T-helper 1 cell treated with Interleukin-12 subunit alpha and Interleukin-12 subunit beta and Interleukin-4 antibody, amounts not matched to agents 30 ng/mL and 1 ng/mL, for 36 hours (primary cell): Measurements from ENCODE around the gene CREG2. TPM values are rescaled to one million over a fixed set of nuclear protein-coding genes. Genes with fewer than 3 reads are reported as not detected.

Experiments
- intact Hi-C: fragments of 100-400 bp; cut with micrococcal nuclease; formaldehyde crosslinking; loops from one replicate; pipeline ENCODE4 v1.15.1; 2024
- total RNA-seq: library from RNA; stranded (reverse); gene quantifications from 2 replicates; pipeline ENCODE4 v1.2.3, GENCODE V29; 2022

CREG2 gene, protein sequence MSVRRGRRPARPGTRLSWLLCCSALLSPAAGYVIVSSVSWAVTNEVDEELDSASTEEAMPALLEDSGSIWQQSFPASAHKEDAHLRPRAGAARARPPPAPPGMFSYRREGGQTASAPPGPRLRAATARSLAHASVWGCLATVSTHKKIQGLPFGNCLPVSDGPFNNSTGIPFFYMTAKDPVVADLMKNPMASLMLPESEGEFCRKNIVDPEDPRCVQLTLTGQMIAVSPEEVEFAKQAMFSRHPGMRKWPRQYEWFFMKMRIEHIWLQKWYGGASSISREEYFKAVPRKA
- 0.24 and 0.25 TPM in 2 replicates for total RNA-seq

GRCh38 chr2:101387151-101387834 lies at the start of gene CREG2:
CREG2 (minus strand) TSS chr2:101387503; CDS start chr2:101387457, 46 bp downstream.
- intact Hi-C loops: loop anchor here (1.0 to 5.0 kb wide), 5 partner anchors 45 to 375 kb away; partner anchors contain the start of gene CNOT11

DNA sequence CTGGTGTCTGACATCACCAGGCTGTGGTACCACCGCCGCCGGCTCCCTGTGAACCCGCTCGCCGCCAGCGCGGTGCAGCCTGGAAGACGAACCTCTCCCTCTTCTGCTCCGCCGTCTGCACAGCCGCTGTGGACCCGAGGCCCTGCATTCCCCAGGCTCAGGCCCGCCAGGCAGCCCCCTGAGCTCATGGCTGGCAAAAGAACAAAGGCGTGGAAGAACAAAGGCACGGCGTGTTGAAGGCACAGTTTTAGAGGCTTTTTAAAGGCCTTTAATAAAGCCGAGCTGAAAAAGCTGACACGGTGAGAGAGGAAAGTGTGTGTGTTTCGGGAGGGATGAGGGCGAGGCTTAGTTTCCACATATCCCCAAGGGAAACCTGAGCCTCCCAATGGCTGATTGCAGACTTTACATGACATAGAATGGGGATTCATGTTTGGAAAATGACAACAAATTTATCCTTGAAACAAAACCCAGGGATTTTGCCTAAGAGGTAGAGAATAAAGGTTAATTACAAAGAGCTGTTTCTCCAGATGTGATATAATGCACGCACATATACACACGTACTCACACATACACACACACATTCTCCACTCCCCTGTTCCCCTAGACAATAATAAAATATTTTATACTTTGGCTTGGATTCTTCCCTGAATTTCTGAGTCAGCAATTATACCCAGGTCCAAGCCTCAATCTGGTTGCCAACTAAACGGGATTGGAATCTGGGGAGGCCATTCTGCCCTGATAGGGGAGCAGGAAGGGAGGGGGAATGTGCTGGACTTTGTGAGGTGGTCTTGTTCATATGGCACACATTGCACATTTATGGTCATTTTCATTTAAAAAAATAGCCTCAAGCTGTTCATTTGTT lies 47.9 kb upstream of the CREG2 start:
- intact Hi-C loops: no loop called here

DNA sequence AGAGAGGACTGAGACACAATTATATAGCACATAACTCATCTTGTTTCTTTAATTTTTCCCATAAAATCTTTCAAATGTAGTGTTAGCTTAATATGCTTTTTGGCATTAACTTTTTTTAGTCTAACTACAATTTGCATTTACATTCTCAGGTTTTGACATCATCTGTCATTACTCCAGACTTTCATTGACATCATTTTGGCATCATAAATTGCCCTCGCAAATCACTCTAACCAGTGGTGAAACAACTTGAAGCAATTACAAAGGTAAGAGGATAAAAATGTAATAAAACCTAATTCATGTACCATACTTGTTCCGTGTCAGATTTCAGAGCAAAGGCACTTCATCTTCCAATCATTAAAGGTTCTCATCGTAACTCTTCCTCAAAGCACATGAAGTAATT lies 46.2 kb upstream of the CREG2 start:
- intact Hi-C loops: no loop called here

GRCh38 chr2:101432411-101433181 lies 45.3 kb upstream of the CREG2 start:
- intact Hi-C loops: no loop called here

DNA sequence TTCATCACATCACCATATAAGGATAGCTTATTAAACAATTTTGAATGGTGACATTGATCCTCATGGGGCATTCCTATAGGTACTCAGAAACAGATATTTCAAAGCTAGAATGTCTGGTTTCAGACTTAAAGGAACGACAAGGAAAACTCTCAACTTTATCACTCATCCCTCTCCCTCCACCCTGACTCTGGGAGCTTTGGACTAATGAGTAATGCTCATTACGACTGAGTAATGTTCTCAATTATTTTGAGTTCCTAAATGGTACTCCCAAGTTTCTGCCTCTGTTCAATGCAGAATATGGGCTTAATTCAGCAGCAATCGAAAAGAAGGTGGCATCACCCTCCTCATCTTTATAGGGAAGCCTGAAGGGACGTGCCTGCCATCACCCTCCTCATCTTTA lies 44.2 kb upstream of the CREG2 start:
- intact Hi-C loops: no loop called here

- intact Hi-C loops: no loop called here
Measured at GRCh38 chr2:101430156-101430555, 42.9 kb upstream of the CREG2 start.

GRCh38 chr2:101429453-101429852 lies 42.1 kb upstream of the CREG2 start:
- intact Hi-C loops: no loop called here

- intact Hi-C loops: no loop called here
Measured at GRCh38 chr2:101428422-101429176, 41.3 kb upstream of the CREG2 start.

GRCh38 chr2:101427743-101428142 lies 40.4 kb upstream of the CREG2 start:
- intact Hi-C loops: no loop called here

- intact Hi-C loops: no loop called here
Measured at GRCh38 chr2:101427240-101427639, 39.9 kb upstream of the CREG2 start.

GRCh38 chr2:101426822-101427221 lies 39.5 kb upstream of the CREG2 start:
- intact Hi-C loops: no loop called here

GRCh38 chr2:101420623-101421022 lies 33.3 kb upstream of the CREG2 start:
- intact Hi-C loops: no loop called here

- intact Hi-C loops: loop anchor here (1.0 to 10.0 kb wide), 7 partner anchors 56 to 586 kb away; partner anchors contain the start of genes MAP4K4 and RFX8
Measured at GRCh38 chr2:101419096-101419663, 31.9 kb upstream of the CREG2 start.

GRCh38 chr2:101418460-101419095 lies 31.3 kb upstream of the CREG2 start:
- intact Hi-C loops: loop anchor here (1.0 to 10.0 kb wide), 7 partner anchors 56 to 586 kb away; partner anchors contain the start of genes MAP4K4 and RFX8

DNA sequence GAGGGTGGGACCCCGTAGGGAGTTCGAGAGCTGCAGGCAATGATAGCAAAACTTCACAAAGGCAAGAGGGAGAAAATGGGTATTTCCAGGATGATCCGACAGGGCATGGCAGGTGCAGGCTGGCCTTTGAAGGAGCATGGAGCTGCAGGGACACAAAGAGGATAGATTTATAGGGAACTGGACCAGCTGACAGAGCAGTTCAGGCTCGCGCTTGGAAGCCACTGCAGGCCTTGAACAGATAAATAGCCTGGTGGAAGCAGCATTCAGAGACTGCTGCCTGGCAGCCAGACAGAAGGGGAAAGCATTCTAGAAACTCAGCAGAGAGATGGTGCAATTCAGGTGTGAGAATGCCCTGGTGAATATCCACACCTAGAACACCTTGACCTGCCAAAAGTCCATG lies 29.3 kb upstream of the CREG2 start:
- intact Hi-C loops: loop anchor here (10.0 kb wide), 1 partner anchor 588 kb away; no protein-coding TSS in a partner anchor

DNA sequence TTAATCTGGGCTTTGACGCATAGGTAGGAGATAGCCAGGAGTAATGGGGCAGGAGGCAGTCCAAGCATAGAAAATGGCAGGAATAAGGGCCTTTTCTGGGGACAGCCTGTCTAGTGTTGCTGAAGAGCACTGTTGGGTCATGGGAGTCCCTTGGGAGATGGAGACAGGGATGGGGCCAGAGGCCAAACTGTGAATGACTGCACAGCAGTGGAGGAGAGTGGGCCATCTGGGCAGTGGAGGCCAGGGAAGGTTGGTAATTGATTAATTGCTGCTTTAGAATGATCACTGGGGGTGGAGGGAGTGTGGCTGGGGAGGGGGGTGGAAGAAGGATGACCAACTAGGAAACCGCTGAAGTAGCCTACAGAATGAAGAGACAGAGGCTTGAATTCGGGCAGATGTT lies 28.6 kb upstream of the CREG2 start:
- intact Hi-C loops: loop anchor here (10.0 kb wide), 1 partner anchor 589 kb away; no protein-coding TSS in a partner anchor

DNA sequence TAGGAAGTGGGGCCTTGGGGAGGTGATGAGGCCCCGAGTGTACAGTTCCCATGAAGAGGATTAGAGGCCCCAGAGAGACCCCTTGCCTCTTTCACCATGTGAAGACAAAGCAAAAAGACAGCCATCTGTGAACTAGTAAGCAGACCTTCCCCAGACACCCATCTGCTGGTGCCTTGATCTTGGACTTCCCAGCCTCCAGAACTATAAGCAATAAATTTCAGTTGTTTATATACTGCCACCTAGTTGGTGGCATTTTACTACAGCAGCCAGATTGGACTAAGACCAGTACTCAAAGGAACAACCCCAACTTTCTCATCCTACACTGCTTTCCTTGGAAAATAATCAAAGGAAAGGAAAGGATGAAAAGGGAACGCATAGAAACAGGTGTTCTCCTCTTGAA lies 27.9 kb upstream of the CREG2 start:
- intact Hi-C loops: loop anchor here (10.0 kb wide), 1 partner anchor 590 kb away; no protein-coding TSS in a partner anchor

- intact Hi-C loops: loop anchor here (10.0 kb wide), 1 partner anchor 593 kb away; no protein-coding TSS in a partner anchor
Measured at GRCh38 chr2:101412092-101412694, 24.9 kb upstream of the CREG2 start.

DNA sequence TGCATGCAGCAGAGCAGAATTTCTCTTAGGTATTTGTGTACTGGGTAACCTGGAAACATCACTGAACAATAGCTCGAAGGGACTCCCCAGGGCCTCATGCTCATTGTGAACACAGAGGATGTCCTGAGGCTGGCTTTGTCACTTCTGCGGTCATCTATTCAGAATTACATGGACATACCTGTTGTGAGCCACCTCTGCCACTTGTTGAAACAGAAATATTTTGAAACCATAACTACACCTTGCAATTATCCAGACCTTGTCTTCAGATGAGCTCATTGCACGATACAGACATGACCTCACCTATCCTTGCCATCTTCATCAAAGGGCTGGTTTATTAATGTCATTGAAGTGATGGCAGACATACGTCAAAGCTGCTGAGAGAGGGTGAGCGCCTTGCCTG lies 23.4 kb upstream of the CREG2 start:
- intact Hi-C loops: loop anchor here (10.0 kb wide), 1 partner anchor 594 kb away; no protein-coding TSS in a partner anchor
